GM12892 (cell line): ENCODE results near the gene ULK4.

Source experiments
- DNase-seq: peaks from one replicate; pipeline ENCODE4 v3.0.0; 2011; ENCODE audit not compliant: insufficient read length
- FAIRE-seq: peaks from 2 replicates; lab custom pipeline; 2011; peaks lifted over from hg19 to GRCh38; lab: Jason Lieb, UNC
- POLR2A ChIP-seq: IDR thresholded peaks from 2 replicates; pipeline ENCODE4 v1.6.1; 2011; ENCODE audit warnings: low read depth, low read length, control low read depth
- POLR2AphosphoS5 ChIP-seq: IDR thresholded peaks from 2 replicates; pipeline ENCODE4 v1.6.1; 2011; ENCODE audit warnings: low read depth, low read length, control low read depth
- TAF1 ChIP-seq: IDR thresholded peaks from 2 replicates; pipeline ENCODE4 v1.6.1; 2011; ENCODE audit warnings: low read depth, mild to moderate bottlenecking, control low read depth, low read length, borderline replicate concordance

ULK4 gene

DNA sequence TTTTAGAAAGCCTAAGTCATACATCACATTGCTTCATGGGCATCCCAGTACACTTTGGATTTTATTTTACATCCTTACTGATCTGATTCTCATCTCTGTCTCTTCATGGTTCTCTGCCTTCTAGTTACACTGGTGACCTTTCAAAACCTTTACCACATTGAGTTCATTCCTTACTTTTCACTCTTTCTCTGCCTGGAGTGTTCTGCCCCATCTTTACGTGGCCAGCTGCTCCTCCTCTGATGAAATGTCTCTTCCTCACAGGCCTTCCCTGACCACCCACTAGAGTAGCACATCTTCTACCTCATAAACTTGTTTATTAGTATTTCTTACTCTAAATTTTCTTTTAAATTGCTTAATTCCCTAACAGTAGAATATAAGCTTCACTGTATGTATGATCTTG, 744.9 kb downstream of the ULK4 start:
- TF ChIP-seq TAF1 (no peak), POLR2AphosphoS5 (no peak), POLR2A (no peak)
- FAIRE-seq (no peak), DNase-seq (no peak)

DNA sequence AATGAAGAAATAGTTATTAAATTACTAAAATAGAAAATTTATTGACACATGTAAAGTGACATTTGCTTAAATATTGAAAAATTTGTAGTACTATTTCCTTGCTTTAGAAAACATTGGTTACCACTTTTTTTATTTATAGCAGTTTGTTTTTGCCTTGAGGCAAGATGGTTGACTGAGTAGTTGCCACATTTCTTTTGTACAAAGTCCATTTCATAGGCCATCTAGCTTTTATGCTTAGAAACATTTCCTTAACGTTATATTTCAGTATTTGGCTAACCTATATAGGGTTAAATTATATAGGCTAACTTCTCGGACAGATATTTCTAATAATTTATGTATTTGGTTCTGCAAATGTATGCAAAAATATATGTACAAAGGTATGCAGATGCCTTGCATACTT, 745.5 kb downstream of the ULK4 start:
- TF ChIP-seq TAF1 (no peak), POLR2AphosphoS5 (no peak), POLR2A (no peak)
- FAIRE-seq, result no peak
- DNase-seq, result no peak

DNA sequence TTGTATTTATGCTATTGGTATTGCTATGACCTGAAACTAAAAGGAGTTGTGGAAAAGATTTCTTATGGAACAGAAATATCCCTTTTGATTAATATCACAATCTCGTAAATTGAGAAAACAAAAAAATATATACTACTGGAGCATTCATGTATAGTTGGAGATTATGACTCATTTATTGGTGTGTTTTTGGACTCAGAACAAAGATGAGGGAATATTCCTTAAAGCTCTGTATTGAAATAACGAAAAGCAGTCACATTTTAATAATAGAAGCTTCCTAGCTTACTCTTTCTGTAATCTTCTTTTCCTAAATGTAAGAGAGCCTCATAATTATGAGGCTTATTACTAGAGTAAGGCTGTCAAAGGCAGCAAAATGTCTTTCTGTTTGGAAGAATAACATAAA, 748.3 kb downstream of the ULK4 start:
- FAIRE-seq (no peak), DNase-seq (no peak)
- TF ChIP-seq POLR2A (no peak), POLR2AphosphoS5 (no peak), TAF1 (no peak)

DNA sequence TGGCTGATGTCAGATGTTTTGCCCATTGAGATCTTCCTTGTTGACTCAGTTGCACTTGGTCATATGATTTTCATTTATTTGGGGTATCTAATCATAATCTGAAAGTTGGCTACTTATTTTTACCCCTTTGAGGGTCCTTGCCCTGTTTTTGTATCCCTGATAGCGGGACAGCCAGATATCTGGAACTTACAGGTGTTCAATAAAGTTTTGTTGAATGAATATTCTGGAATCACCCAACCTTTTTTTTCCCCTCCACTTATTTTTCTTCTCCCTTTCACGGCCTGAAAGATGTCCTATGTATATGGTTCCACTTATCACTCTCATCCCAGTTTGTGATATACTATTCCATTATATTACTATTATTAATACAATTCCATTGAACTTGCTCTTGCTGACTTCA, 749.8 kb downstream of the ULK4 start:
- no peak for FAIRE-seq
- DNase-seq, result no peak
- TF ChIP-seq POLR2AphosphoS5 (no peak), POLR2A (no peak), TAF1 (no peak)

DNA sequence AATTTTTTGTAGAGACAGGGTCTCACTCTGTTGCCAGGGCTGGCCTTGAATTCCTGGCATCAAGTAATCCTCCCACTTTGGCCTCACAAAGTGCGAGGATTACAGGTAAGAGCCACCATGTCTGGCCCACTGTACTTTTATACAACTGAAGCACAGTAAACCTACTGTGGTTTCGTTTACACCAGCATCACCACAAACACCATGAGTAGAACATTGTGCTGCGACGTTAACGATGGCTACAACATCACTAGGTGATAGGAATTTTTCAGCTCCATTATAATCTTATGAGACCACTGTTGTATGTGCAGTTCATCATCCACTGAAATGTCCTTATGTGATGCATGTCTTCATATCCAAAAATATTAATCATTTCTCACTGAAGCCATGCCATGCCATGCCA, 750.9 kb downstream of the ULK4 start:
- FAIRE-seq (no peak), DNase-seq (no peak)
- TF ChIP-seq POLR2AphosphoS5 (no peak), POLR2A (no peak), TAF1 (no peak)

DNA sequence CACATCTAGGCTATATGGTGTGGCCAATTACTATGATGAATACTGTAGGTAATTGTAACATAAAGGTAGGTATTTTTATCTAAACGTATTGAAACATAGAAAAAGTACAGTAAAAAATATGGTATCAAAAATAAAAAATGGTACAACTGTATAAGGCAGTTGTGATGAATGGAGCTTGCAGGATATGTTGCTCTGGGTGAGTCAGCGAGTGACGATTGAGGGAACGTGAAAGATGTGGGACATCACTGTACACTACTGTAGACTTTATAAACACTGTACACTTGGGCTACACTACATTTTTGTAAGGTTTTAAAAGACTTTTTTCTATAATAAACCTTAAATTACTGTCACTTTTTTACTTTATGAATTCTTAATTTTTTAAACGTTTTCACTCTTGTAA, 752.3 kb downstream of the ULK4 start:
- TF ChIP-seq POLR2A (no peak), POLR2AphosphoS5 (no peak), TAF1 (no peak)
- FAIRE-seq, result no peak
- DNase-seq, result no peak

DNA sequence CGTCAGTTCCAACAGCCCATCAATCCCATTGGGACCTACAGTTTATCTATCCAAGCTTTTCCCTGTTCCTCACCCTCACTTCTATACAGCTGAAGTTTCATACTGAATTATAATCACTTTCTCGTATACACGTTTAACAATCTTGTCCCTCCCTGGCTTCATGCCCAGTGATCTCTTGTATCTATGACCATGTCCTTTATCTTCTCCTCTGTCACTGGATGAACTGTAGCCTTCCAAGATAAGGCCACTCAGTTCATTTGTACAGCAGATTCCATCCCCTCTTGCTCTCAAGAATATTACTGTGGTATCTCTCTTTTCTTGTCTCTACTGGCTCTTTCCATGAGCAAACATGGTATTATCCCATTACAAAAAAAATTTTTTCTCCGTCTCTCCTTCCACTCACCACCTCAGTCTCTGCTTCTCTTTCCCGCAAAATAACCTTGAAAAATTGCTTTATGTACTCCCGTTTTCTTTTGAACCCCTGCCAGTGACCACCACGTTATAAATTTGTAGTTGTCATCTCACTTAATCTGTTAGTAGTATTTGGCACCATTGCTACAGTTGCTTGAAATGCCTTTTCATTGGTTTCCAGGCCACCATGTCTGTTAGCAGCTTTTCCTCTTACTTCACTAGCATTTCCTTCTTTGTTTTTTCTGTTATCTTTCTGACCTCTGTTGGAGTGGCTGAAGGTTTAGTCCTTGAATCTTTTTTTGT, 753.2 kb downstream of the ULK4 start:
- FAIRE-seq, result no peak
- TF ChIP-seq POLR2AphosphoS5, result no peak
- TF ChIP-seq POLR2A, result no peak
- TF ChIP-seq TAF1, result no peak
- DNase-seq, result no peak

DNA sequence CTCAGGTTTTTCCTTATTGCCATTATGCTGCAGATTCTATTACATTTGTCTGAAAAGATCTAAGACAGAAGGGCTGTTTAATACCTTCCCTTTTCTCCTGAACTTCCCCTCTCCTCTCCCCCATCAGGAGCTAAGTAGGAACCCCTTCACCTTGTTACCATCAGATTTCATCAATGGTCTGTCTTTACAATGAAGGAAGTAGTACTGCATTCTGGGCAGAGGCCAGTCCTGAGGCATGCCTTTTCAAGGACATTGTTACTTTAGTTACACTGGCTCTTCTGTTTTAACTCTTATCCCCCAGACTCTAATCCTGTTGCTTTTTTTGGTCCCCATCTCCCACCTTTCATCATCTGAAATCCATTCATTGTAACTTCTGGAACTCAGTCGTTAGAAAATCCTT, 754.5 kb downstream of the ULK4 start:
- no peak for TF ChIP-seq POLR2A
- no peak for TF ChIP-seq POLR2AphosphoS5
- no peak for TF ChIP-seq TAF1
- DNase-seq (no peak), FAIRE-seq (no peak)

DNA sequence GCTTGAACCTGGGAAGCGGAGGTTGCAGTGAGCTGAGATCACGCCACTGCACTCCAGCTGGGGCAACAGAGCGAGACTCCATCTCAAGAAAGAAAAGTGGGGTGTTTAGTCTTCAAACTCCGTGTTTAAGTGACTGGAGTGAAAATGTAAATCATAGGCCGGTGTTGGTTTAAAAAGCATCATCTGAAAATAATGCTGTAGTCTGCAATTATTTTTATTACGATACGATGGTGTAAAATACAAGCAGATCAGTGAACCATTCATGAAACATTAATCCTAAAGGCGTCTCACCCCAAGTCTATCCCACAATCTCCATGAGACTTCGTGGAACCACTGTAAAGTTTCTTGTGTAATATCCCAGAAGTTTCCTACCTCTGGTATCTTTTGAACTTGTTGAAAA, 756.3 kb downstream of the ULK4 start:
- TF ChIP-seq POLR2A (no peak), TAF1 (no peak), POLR2AphosphoS5 (no peak)
- FAIRE-seq (no peak), DNase-seq (no peak)

DNA sequence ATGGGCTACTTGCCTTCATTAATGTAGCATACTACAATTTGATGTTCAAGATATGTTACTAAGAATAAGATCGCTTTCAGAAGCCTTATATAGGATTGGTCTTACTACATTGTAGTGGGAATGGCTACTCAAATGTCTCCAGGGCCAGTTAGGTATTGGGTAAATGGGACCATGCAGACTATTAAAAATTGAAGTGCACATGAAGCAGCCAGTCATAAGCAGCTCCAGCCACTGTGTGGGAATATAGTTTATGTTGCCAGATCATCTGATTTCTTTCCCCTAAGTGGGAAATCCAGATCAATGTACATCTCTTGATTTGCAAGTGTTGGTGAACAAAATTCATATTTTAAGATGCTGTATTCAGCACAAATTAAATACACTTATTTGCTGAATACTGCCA, 757.5 kb downstream of the ULK4 start:
- DNase-seq (no peak), FAIRE-seq (no peak)
- no peak for TF ChIP-seq POLR2A

DNA sequence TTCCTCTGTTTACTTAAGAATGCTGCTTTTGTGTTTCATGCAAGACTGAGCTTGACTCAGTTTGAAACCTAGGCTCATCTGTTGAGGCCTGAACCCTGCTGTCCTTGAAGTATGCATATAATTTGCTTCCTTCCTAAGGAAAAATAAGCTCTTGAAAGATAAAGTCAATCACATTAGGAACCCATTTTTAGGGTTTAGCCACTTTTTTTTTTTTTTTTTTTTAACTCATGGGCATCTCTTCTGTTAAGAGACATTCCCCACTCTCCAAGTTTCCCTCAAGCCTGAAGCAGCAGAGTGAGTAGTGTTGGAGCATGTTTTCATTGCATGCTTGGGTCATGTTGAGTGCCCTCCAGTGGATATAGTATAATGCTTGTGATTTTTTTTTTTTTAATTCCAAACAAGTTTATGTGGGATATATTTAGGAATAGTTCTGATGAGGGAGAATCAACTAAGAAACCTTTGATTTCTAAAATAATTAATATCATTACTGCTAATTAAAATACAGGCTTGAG, 759.0 kb downstream of the ULK4 start:
- TF ChIP-seq POLR2A, result no peak
- TF ChIP-seq POLR2AphosphoS5, result no peak
- TF ChIP-seq TAF1, result no peak
- FAIRE-seq (peak; percentile 46), DNase-seq (no peak)

DNA sequence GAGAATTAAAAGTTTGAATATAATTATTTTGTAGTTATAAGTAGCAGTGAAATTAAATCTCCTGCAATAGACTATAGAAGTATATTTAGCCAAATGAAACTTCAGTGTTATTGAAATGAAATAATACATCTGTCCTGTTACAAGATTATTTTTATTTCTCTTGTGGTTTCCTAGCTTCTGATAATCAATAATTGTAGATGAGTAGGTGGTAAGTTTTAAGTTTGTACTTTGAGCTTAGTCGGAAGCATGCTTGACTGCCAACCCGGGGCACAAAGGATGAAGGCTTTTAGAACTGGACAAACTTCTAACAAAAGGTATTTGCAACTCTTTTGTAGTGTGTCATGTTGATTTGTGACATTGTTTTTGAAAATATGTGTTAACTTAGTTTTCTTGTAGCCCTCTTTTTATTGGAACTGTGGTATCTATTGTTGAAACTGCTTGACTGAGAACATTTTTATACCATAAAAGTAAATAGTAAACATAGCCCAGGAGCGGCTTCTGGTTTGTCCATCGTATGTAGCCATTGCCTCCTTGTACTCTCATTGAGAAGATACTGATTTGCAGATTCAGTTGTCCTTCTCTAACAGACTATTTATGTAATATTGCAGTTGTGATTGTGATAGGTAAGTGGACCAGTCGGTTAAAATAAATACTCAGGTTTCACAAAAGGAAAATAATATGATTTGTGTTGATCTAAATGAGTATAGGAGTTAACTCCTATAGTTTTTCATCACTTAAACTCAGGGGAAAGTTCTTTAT, 759.6 kb downstream of the ULK4 start:
- TF ChIP-seq POLR2A (no peak), POLR2AphosphoS5 (no peak), TAF1 (no peak)
- no peak for DNase-seq
- FAIRE-seq, result peak; percentile 48
